GM08714 (cell line): Measurements from ENCODE around the gene MIOS.
"Not testable (repeated sequence)": the region's sequence is repeated elsewhere in the genome, so short reads cannot be mapped to it uniquely, and the experiment has no call there.

Experiments used
- H3K4me3 ChIP-seq: fragments of 200-500 bp; sonication (Bioruptor generic); 2 replicates; pipeline ENCODE4 v1.5.1; 2014; ENCODE audit warnings: mild to moderate bottlenecking, low read length, inconsistent platforms
- ZNF274 ChIP-seq: IDR thresholded peaks from 2 replicates; pipeline ENCODE4 v1.6.1; 2012; ENCODE audit warnings: mild to moderate bottlenecking, low read depth, low read length

Gene MIOS

DNA sequence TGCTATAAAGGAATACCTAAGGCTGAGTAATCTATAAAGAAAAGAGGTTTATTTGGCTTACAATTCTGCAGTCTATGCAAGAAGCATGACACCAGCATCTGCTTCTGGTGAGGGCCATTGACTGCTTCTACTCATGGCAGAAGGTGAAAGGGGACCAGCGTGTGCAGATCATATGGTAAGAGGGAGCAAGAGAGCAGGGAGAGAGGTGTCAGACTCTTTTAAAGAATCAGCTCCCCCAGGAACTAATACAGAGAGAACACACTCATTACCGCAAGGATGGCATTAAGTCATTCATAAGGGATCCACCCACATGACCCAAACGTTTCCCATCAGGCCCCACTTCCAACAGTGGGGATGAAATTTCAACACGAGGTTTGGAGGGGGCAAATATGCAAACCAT, 27.5 kb upstream of the MIOS start:
- H3K4me3 ChIP-seq = no peak overlapping the region
- no peak for TF ChIP-seq ZNF274

DNA sequence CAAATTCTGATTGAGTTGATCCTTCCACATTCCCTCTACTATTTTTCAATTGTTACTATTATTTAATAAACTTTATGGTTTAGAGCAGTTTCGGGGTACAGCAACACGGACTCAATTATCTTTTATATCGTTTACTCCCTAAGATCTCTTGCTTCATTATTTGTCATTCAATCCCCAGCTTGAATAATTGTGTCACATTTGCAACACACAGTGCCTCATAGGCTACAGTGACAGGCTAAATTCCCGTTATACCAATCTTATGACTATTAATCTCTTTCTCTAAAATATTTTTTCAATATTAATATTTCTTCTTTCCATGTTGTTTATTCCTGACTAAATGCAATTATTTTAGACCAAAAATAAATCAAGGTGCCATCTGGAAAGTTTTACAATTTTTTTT, 27.0 kb upstream of the MIOS start:
- no peak for TF ChIP-seq ZNF274
- H3K4me3 ChIP-seq = no peak overlapping the region

DNA sequence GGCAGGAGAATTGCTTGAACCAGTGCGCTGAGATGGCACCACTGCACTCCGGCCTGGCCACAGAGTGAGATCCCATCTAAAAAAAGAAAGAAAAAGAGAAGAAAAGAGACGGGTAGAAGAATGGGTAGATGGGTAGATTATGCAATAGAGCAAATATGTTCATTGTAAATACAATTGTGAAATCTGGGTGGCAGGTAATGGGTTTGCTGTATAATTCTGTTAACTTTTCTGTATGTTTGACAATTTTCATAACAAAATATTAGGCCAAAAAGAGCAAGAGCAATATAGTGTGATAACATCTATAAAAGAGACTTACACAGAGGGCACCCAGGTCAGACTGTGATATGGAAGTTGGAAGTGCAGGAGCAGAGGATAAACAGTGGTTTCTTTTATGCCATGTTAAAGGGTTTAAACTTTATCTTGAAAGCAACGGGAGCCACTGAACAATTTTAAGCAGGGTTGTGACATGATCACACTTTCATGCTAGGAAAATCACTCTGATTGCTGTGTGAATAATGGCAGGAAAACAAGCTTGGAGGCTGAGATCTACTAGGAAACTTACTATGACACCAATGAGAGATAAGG, 24.3 kb upstream of the MIOS start:
- no peak for TF ChIP-seq ZNF274

DNA sequence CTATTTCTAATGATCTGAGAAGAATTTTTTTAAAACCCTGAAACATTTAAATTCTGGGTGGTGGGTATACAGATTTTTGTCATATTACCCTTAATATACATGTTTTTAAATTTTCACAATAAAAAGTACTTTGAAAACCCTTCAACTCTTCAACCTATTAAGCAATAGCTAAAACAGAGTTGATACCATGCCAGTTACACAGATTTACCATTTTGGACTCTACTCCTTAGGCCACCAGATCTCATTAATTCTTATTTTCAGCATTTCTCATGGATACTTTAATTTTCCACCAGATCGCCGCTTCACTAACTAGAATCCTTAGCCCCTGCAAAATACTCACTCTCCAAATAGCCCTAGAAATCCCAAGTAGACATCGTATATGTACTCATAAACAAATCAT, 18.3 kb upstream of the MIOS start:
- H3K4me3 ChIP-seq = no peak overlapping the region
- TF ChIP-seq ZNF274 = no peak

More for the DNA sequence above, 24.3 kb upstream of the MIOS start:
- no peak overlapping the region for H3K4me3 ChIP-seq

DNA sequence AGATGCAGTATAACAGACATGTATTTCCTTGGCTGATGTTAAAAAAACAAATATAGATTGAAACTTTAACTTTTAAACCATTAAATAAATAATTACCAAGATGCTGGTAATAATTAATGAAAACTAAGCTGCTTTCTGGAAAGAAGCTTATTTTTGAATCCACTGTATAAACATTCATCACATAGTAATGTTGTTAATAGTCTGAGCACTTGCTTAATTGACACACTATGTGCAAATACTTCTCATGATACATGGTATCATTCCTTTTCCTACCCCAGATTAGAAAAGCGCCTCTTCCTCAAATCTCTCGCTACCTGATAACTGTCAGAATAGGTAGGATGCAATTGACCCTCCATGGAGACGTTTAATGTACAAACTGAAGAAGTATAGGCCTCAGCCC, 16.0 kb upstream of the MIOS start:
- H3K4me3 ChIP-seq = no peak overlapping the region
- no peak for TF ChIP-seq ZNF274

DNA sequence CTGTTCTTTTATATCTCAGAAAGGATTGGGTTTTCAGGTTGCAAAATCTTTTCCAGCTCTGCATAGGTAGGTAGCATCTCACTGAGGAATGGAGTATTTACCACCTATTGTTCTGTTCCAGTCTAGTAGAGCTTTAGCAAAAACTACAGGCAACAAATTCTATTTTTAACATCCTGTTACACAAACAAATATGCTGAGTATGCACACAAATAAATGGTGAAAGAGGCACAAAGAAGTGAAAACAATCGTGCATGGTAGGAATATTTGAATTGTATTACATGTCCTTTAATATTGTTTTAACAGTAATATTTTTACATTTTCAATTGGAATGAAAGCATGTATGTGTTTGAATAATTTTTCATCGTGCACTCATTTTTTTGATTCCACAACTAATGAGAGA, 14.5 kb upstream of the MIOS start:
- H3K4me3 ChIP-seq = no peak overlapping the region
- no peak for TF ChIP-seq ZNF274

DNA sequence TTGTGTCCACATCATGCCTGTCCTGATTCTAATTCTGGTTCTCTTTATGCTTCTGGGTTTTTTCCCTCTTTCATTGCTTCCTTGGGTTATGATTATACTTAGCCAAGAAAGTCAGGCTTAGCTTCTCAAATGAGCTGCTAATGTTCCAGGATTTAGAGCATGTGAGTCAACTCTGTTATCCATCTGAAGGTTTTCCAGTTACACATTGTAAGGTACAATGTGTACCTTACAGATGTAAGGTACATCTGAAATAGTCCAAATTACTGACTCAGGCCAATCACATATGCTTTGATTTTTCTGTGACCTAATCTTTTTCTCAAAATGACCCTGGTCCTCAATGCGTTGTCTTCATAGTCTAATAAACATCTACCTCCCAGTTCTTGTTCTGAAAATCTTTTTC, 13.3 kb upstream of the MIOS start:
- no peak overlapping the region for H3K4me3 ChIP-seq
- TF ChIP-seq ZNF274 = no peak

DNA sequence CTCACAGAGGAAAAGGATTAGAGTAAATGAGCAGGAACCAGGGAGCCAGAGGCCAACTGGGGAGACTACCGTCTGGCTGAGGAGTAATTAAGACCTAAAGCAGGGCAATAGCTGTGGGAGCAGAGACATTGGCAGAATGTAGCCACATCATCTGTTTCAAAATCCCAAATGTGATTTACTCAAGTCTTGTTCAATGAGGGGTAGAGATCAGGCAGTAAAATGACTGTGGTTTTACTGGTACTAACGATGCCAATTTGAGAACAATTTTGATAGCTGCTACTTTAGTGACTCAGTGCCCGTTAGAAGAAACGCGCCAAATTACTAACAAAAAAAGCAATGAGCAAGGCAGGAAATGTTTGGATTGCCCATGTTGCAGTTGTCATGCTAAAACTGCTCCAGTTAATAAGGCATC, 12.7 kb upstream of the MIOS start:
- no peak for TF ChIP-seq ZNF274
- no peak overlapping the region for H3K4me3 ChIP-seq

DNA sequence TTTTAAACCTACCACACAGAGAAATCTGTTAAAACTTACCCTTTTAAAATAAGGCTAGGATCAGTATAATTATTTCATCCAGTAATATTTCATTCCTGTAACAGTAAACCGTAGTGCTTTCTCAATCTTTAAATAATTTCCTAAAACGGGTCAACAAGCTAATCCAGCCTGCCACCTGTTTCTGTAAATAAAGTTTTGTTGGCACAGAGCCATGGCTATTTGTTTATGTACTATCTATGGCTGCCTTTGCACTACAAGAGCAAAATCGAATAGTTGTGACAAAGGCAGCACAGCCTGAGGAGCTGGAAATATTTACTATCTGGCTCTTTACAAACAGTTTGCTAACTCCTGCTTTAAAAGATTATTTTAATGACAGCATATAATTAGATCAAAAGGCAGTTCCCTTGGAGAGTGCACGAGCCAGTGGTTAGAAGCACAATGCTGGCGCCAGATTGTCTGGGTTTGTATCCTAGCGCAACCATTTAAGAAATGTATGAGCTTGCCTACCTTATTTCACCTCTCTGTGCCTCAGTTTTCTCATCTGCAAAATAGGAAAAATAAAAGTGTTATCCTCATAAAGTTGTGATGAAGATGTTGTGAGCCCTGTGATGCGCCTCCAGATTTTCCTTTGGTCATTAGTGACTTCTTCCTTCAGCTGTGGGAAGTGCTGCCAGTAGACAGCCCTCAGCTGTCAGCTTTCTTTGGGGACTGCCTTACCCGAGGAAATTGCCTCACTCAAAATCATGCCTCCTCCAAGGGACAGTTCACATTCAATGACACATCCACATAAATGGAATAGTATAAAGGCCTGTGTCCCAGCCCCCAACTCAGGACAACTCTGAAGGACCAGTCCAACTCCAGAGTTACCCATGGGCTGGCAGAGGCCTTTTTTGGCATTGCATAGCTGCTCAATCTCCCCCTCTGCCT, 11.8 kb upstream of the MIOS start:
- TF ChIP-seq ZNF274 = no peak
- H3K4me3 ChIP-seq = no peak overlapping the region

DNA sequence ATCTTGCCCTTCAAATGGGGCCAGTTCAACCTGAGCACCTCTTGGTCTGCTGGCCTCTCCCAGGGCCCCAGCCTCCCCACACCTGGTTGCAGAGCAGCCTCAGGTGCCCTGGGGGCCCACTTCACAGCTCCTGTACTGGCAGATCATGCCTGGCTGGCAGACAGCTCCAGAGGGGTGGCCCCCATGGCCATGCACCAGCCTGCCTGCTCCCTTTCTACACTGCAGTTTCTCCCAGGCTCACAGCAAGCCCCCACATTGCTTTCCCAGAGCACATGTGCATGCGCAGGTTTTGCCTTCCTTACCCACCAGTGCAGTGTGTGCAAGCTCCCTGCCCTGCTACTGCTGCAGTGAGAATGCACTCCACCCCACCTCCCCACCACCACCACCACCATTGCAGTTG, 9.8 kb upstream of the MIOS start:
- no peak overlapping the region for H3K4me3 ChIP-seq
- TF ChIP-seq ZNF274 = no peak

DNA sequence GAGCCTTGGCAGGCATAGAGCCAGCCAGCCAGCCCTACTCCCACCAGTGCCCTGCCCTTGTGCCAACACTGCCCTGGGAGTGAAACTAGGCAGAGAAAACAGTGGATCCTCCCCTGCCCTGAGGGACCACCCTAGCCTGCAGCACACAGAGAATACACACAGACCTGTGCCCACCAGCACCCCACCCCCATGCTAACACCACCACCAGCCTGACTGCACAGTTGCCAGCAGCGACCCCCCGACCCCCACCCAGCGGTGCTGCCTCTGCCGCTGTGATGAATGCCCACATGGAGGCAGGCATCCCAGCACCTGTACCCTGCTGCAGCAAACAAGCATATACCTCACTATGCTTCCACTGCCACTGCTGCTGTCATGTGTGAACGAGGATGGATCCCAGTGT, 9.4 kb upstream of the MIOS start:
- TF ChIP-seq ZNF274 = no peak
- H3K4me3 ChIP-seq = no peak overlapping the region

DNA sequence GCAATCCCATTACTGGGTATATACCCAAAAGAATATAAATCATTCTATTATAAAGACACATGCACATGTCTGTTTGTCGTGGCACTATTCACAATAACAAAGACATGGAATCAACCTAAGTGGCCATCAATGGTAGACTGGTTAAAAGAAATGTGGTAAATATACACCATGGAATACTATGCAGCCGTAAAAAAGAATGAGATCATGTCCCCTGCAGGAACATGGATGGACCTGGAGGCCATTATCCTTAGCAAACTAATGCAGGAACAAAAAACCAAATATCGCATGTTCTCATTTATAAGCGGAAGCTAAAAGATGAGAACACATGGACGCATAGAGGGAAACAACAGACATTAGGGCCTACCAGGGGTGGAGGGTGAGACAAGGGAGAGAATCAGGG, 5.1 kb upstream of the MIOS start:
- H3K4me3 ChIP-seq = not testable (repeated sequence)

DNA sequence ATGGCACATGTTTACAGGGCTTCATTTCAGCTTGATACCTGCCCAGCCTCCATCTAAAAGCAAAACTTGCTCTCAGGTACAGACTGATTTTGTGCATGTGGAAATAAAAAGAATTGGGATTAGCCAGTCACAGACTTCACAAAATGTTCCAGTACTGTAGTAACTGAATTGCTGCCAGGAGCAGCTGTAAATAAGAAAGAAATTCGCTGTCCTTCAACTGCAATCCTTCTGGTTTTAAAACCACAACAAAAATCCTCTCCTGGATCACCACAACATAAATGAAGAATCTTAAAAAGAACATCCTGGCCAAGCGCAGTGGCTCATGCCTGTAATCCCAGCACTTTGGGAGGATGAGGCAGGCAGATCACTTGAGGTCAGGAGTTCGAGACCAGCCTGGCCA, 3.9 kb upstream of the MIOS start:
- no peak for TF ChIP-seq ZNF274
- H3K4me3 ChIP-seq = no peak overlapping the region

DNA sequence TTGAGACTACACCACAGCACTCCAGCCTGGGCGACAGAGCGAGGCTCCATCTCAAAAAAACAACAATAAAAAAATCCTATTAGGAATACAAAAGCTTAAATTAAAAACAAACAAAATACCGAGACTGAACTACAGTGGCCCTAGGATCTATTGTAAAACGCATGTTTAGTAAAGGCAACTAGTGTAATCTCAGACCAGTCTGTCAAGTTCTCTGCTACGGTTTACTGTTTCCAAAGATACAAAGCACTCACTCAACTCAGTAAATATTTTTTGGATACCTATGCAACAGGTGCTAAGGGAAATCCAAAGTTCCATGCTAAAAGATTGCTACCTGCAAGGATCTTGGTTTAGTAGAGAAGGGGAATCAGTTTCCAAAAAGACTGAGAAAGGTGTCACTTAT, 3.4 kb upstream of the MIOS start:
- H3K4me3 ChIP-seq = no peak overlapping the region
- TF ChIP-seq ZNF274 = no peak

DNA sequence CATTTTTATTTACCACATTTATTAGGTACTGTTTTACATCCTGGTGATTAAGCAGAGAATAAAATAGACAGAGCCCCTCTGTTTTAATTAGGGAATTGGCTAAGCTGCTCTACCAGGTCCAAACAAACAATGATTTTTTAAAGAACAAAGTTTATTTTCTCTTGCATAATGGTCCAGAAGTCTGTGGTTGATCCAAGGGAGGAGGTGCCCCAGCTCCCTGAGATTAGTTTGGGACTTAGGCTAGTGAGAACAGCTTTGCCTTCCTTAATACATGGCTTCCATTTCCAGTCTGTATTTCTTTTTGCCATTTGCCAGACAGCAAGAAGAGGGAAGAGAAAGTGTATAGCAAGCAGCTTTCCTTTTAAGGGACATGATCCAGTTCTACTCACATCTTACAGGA, 2.9 kb upstream of the MIOS start:
- H3K4me3 ChIP-seq = no peak overlapping the region
- no peak for TF ChIP-seq ZNF274
